ENCODE measurements around the gene PCDHGA8. TPM values are rescaled to one million over a fixed set of nuclear protein-coding genes. Genes with fewer than 3 reads are reported as not detected.
A peak's percentile ranks its signal among the peaks of the same experiment; 100 is the strongest.

Gene PCDHGA8
- total RNA-seq = 2.6 and 4.6 TPM in 2 replicates
- 0.76 and 1.1 TPM in 2 replicates for polyA plus RNA-seq
- polyA plus RNA-seq (2012) = 0.83 and 1.5 TPM in 2 replicates
- 1.8 and 7.8 TPM in 2 replicates for polyA minus RNA-seq (ENCODE audit: low replicate concordance)

- no peaks in the 10 kb centered on the region for H3K27me3 ChIP-seq (ENCODE audit: control insufficient read depth, insufficient read depth, low read length)
- no peak within 1 kb of the TSS for H2AFZ ChIP-seq (ENCODE audit: low read length)
- H3K79me2 ChIP-seq (ENCODE audit: control insufficient read depth, insufficient read depth, low read length) = no peaks in the 10 kb centered on the region
- DNase-seq (ENCODE audit: low read depth in 2 of 2) = peak in 1 of 2 donors; percentile 31
- H4K20me1 ChIP-seq (ENCODE audit: control insufficient read depth, extremely low read depth, insufficient read depth, low read length) = no peaks in the 10 kb centered on the region
- H3K27ac ChIP-seq (ENCODE audit: insufficient read depth, low read length) = no peak within 1 kb of the TSS
- H3K4me1 ChIP-seq (ENCODE audit: control insufficient read depth, extremely low read depth, insufficient read depth, low read length) = no peaks in the 10 kb centered on the region
- H3K36me3 ChIP-seq (ENCODE audit: control insufficient read depth, insufficient read depth, low read length) = no peaks in the 10 kb centered on the region
- peak in 1 of 2 donors; percentile 13 for TF ChIP-seq CTCF (conservative IDR thresholded peaks at IDR 0.05 in 1 of 2, IDR thresholded peaks at IDR 0.05 in 1 of 2; ENCODE audit: low read depth in 1 of 2, low read length in 2 of 2)
- TF ChIP-seq EZH2 (IDR thresholded peaks at IDR 0.05; ENCODE audit: low read length, missing control alignments) = no peak
- H3K4me2 ChIP-seq (ENCODE audit: extremely low read depth, insufficient read depth, low read length) = no peak within 1 kb of the TSS
- H3K4me3 ChIP-seq (replicated peaks in 1 of 4; ENCODE audit: control extremely low read depth in 1 of 4, insufficient read depth in 1 of 4, low read depth in 3 of 4, low read length in 4 of 4) = peak within 1 kb of the TSS in 2 of 4 experiments; percentile 16 to 21
- H3K9me3 ChIP-seq (ENCODE audit: control insufficient read depth, insufficient read depth, low read depth, low read length) = peaks cover 4% of the 10 kb centered on the region
- H3K9ac ChIP-seq (ENCODE audit: insufficient read depth, low read length) = no peak within 1 kb of the TSS
Measured at GRCh38 chr5:141392429-141393198, at the start of gene PCDHGA8. PCDHGA8 (plus strand) TSS chr5:141392633; CDS start chr5:141392814, 181 bp downstream.

GRCh38 chr5:141342773-141343172, 49.7 kb upstream of the PCDHGA8 start:
- H4K20me1 ChIP-seq (ENCODE audit: control insufficient read depth, extremely low read depth, insufficient read depth, low read length) = no peaks in the 10 kb centered on the region
- H3K9ac ChIP-seq (ENCODE audit: insufficient read depth, low read length) = no peak overlapping the region
- H3K27me3 ChIP-seq (ENCODE audit: control insufficient read depth, insufficient read depth, low read length) = peaks cover 11% of the 10 kb centered on the region
- TF ChIP-seq CTCF (conservative IDR thresholded peaks at IDR 0.05 in 1 of 2, IDR thresholded peaks at IDR 0.05 in 1 of 2; ENCODE audit: low read depth in 1 of 2, low read length in 2 of 2) (no peak), EZH2 (IDR thresholded peaks at IDR 0.05; ENCODE audit: low read length, missing control alignments) (no peak)
- no peak overlapping the region for H3K4me2 ChIP-seq (ENCODE audit: extremely low read depth, insufficient read depth, low read length)
- peaks cover 2% of the 10 kb centered on the region for H3K9me3 ChIP-seq (ENCODE audit: control insufficient read depth, insufficient read depth, low read depth, low read length)
- H2AFZ ChIP-seq (ENCODE audit: low read length) = no peak overlapping the region
- no peak for DNase-seq (ENCODE audit: low read depth in 2 of 2)
- no peak overlapping the region for H3K4me3 ChIP-seq (replicated peaks in 1 of 4; ENCODE audit: control extremely low read depth in 1 of 4, insufficient read depth in 1 of 4, low read depth in 3 of 4, low read length in 4 of 4)
- no peaks in the 10 kb centered on the region for H3K36me3 ChIP-seq (ENCODE audit: control insufficient read depth, insufficient read depth, low read length)
- H3K4me1 ChIP-seq (ENCODE audit: control insufficient read depth, extremely low read depth, insufficient read depth, low read length) = no peaks in the 10 kb centered on the region
- H3K27ac ChIP-seq (ENCODE audit: insufficient read depth, low read length) = no peak overlapping the region
- no peaks in the 10 kb centered on the region for H3K79me2 ChIP-seq (ENCODE audit: control insufficient read depth, insufficient read depth, low read length)

- Histone ChIP-seq H3K4me3 (replicated peaks in 1 of 4; ENCODE audit: control extremely low read depth in 1 of 4, insufficient read depth in 1 of 4, low read depth in 3 of 4, low read length in 4 of 4) (peak within 1 kb of the TSS in 2 of 4 experiments; percentile 44 to 54), H3K9ac (ENCODE audit: insufficient read depth, low read length) (no peak within 1 kb of the TSS), H3K27ac (ENCODE audit: insufficient read depth, low read length) (no peak within 1 kb of the TSS), H3K79me2 (ENCODE audit: control insufficient read depth, insufficient read depth, low read length) (no peaks in the 10 kb centered on the region), H2AFZ (ENCODE audit: low read length) (no peak within 1 kb of the TSS), H3K9me3 (ENCODE audit: control insufficient read depth, insufficient read depth, low read depth, low read length) (peaks cover 2% of the 10 kb centered on the region), H4K20me1 (ENCODE audit: control insufficient read depth, extremely low read depth, insufficient read depth, low read length) (no peaks in the 10 kb centered on the region), H3K4me1 (ENCODE audit: control insufficient read depth, extremely low read depth, insufficient read depth, low read length) (no peaks in the 10 kb centered on the region), H3K4me2 (ENCODE audit: extremely low read depth, insufficient read depth, low read length) (no peak within 1 kb of the TSS), H3K36me3 (ENCODE audit: control insufficient read depth, insufficient read depth, low read length) (no peaks in the 10 kb centered on the region), H3K27me3 (ENCODE audit: control insufficient read depth, insufficient read depth, low read length) (peaks cover 11% of the 10 kb centered on the region)
- peak; percentile 38 to 54 for TF ChIP-seq CTCF (conservative IDR thresholded peaks at IDR 0.05 in 1 of 2, IDR thresholded peaks at IDR 0.05 in 1 of 2; ENCODE audit: low read depth in 1 of 2, low read length in 2 of 2)
- no peak for TF ChIP-seq EZH2 (IDR thresholded peaks at IDR 0.05; ENCODE audit: low read length, missing control alignments)
- peak; percentile 65 to 73 for DNase-seq (ENCODE audit: low read depth in 2 of 2)
Measured at GRCh38 chr5:141343242-141343952, 49.0 kb upstream of the PCDHGA8 start, which contains the start of gene PCDHGA3. PCDHGA3 (plus strand) TSS chr5:141343829; CDS start chr5:141344034, 205 bp downstream.
